SK-N-SH (cell line): ENCODE measurements around the gene STRA8. TPM values are rescaled to one million over a fixed set of nuclear protein-coding genes. Genes with fewer than 3 reads are reported as not detected.

Source experiments
- CTCF ChIA-PET: fragments of 300-600, 350-600 bp; formaldehyde crosslinking; extraction: SDS; loops from one replicate; lab custom pipeline; 2021; lab: Yijun Ruan, JAX
- POLR2A ChIA-PET: fragments of 350-600 bp; sonication (Branson Sonifier 250); formaldehyde crosslinking; extraction: SDS; loops from one replicate; lab custom pipeline; 2020; ENCODE audit warnings: antibody characterized with exemption, inconsistent platforms; lab: Yijun Ruan, JAX
- DNase-seq: peaks from one replicate; pipeline ENCODE4 v3.0.0; 2012
- H2AFZ ChIP-seq: fragments of 200-600 bp; sonication (generic); 2 replicates; pipeline ENCODE4 v1.8.1; 2016; ENCODE audit warnings: antibody characterized with exemption, mild to moderate bottlenecking, low read depth
- H3F3A ChIP-seq: fragments of 200-600 bp; sonication (generic); replicated peaks from 2 replicates; pipeline ENCODE3; 2016; ENCODE audit warnings: antibody characterized with exemption, mild to moderate bottlenecking; ENCODE audit not compliant: insufficient read depth
- H3K27ac ChIP-seq, 2 experiments: fragments of 200-500 bp in 1 of 2; fragments of 200-600 bp in 1 of 2; sonication (Bioruptor generic) in 1 of 2; sonication (generic), shearing (Covaris generic) in 1 of 2; 2 replicates each; pipeline versions ENCODE4 v1.5.1 to v1.6.1; 2014 to 2016; ENCODE audit warnings: low read depth in 2 of 2, inconsistent platforms in 1 of 2, low read length in 1 of 2, mild to moderate bottlenecking in 1 of 2, mixed read lengths in 1 of 2
- H3K27me3 ChIP-seq: fragments of 200-600 bp; sonication (generic), shearing (Covaris generic); 2 replicates; pipeline ENCODE4 v1.6.1; 2016; ENCODE audit warnings: mixed run types; ENCODE audit not compliant: insufficient read depth
- H3K36me3 ChIP-seq, 2 experiments: fragments of 200-500 bp in 1 of 2; fragments of 200-600 bp in 1 of 2; sonication (Bioruptor generic) in 1 of 2; sonication (generic) in 1 of 2; replicated peaks in 1 of 2; 2 replicates each; pipeline versions ENCODE3 to v1.5.1; 2014 to 2016; ENCODE audit warnings: low read length in 1 of 2, mild to moderate bottlenecking in 1 of 2; ENCODE audit not compliant: insufficient read depth in 2 of 2, control insufficient read depth in 1 of 2
- H3K4me1 ChIP-seq, 2 experiments: fragments of 200-500 bp in 1 of 2; fragments of 200-600 bp in 1 of 2; sonication (Bioruptor generic) in 1 of 2; sonication (generic), shearing (Covaris generic) in 1 of 2; 2 replicates each; pipeline versions ENCODE4 v1.5.1 to v1.6.1; 2014 to 2016; ENCODE audit warnings: low read depth in 1 of 2, low read length in 1 of 2, mixed run types in 1 of 2; ENCODE audit not compliant: insufficient read depth in 2 of 2, control insufficient read depth in 1 of 2
- H3K4me2 ChIP-seq: fragments of 200-600 bp; sonication (generic), shearing (Covaris generic); 2 replicates; pipeline ENCODE4 v1.6.1; 2017; ENCODE audit warnings: mixed run types
- H3K4me3 ChIP-seq, 2 experiments: fragments of 200-500 bp in 1 of 2; fragments of 200-600 bp in 1 of 2; sonication (Bioruptor generic) in 1 of 2; sonication (generic), shearing (Covaris generic) in 1 of 2; 2 replicates each; pipeline versions ENCODE4 v1.5.1 to v1.8.1; 2014 to 2016; ENCODE audit warnings: low read depth in 2 of 2, inconsistent platforms in 1 of 2, low read length in 1 of 2, mild to moderate bottlenecking in 1 of 2, mixed read lengths in 1 of 2, moderate library complexity in 1 of 2
- H3K79me2 ChIP-seq: fragments of 200-600 bp; sonication (generic); 2 replicates; pipeline ENCODE4 v1.8.1; 2017; ENCODE audit warnings: mild to moderate bottlenecking; ENCODE audit not compliant: insufficient read depth
- H3K9ac ChIP-seq: fragments of 200-600 bp; sonication (generic); 2 replicates; pipeline ENCODE4 v1.6.1; 2017; ENCODE audit warnings: mixed run types
- H3K9me2 ChIP-seq: fragments of 200-600 bp; sonication (generic); 2 replicates; pipeline ENCODE4 v1.6.1; 2017; ENCODE audit warnings: mixed run types
- H3K9me3 ChIP-seq: fragments of 200-600 bp; sonication (generic); 2 replicates; pipeline ENCODE4 v1.6.1; 2017; ENCODE audit warnings: mixed run types, mild to moderate bottlenecking, moderate library complexity
- H4K20me1 ChIP-seq: fragments of 200-600 bp; sonication (generic); 2 replicates; pipeline ENCODE4 v1.6.1; 2017; ENCODE audit warnings: mild to moderate bottlenecking, mixed run types; ENCODE audit not compliant: insufficient read depth
- EP300 ChIP-seq, 2 experiments: IDR thresholded peaks; 2 replicates each; pipeline versions ENCODE4 v1.4.0 to v1.6.1; 2012; ENCODE audit warnings: borderline replicate concordance in 1 of 2, low read depth in 1 of 2, low read length in 1 of 2
- EZH2phosphoT487 ChIP-seq: fragments of 200-600 bp; sonication (generic); IDR thresholded peaks from 2 replicates; pipeline ENCODE4 v1.6.1; 2017; ENCODE audit warnings: low read depth, mixed run types, mild to moderate bottlenecking, antibody characterized with exemption, moderate library complexity, borderline replicate concordance
- FOSL2 ChIP-seq: IDR thresholded peaks from 2 replicates; pipeline ENCODE4 v1.4.0; 2012; ENCODE audit warnings: low read depth, mild to moderate bottlenecking, moderate library complexity, borderline replicate concordance
- FOXJ3 ChIP-seq: sonication (generic); formaldehyde crosslinking; IDR thresholded peaks from 2 replicates; pipeline ENCODE4 v1.5.1; 2020; ENCODE audit warnings: mild to moderate bottlenecking, missing genetic modification reagents
- FOXM1 ChIP-seq: IDR thresholded peaks from 2 replicates; pipeline ENCODE4 v1.4.0; 2012; ENCODE audit warnings: low read depth, mild to moderate bottlenecking
- GABPA ChIP-seq: IDR thresholded peaks from 2 replicates; pipeline ENCODE4 v1.4.0; 2012; ENCODE audit warnings: low read depth, mild to moderate bottlenecking
- MAX ChIP-seq: IDR thresholded peaks from 2 replicates; pipeline ENCODE4 v1.4.0; 2012; ENCODE audit warnings: low read depth
- MEF2A ChIP-seq: IDR thresholded peaks from 2 replicates; pipeline ENCODE4 v1.4.0; 2012; ENCODE audit warnings: low read depth, borderline replicate concordance
- NFIC ChIP-seq: IDR thresholded peaks from 2 replicates; pipeline ENCODE4 v1.4.0; 2012; ENCODE audit warnings: borderline replicate concordance
- PBX3 ChIP-seq: IDR thresholded peaks from 2 replicates; pipeline ENCODE4; 2012
- POLR2AphosphoS5 ChIP-seq: IDR thresholded peaks from 2 replicates; pipeline ENCODE4 v1.6.1; 2012; ENCODE audit warnings: low read depth, low read length
- RCOR1 ChIP-seq: fragments of 150-350 bp; IDR thresholded peaks from 2 replicates; pipeline ENCODE4 v1.6.1; 2017; ENCODE audit warnings: antibody characterized with exemption, low read length
- REST ChIP-seq: IDR thresholded peaks from 2 replicates; pipeline ENCODE4 v1.6.1; 2012; ENCODE audit warnings: mild to moderate bottlenecking, low read depth, low read length, moderate library complexity
- SIN3A ChIP-seq: IDR thresholded peaks from 2 replicates; pipeline ENCODE4 v1.6.1; 2012; ENCODE audit warnings: low read depth, mild to moderate bottlenecking, low read length, moderate library complexity, borderline replicate concordance
- SMC3 ChIP-seq: IDR thresholded peaks from 2 replicates; pipeline ENCODE4 v1.6.1; 2012; ENCODE audit warnings: low read depth, low read length, improper control_type of control experiment
- TAF1 ChIP-seq: IDR thresholded peaks from 2 replicates; pipeline ENCODE4 v1.6.1; 2012; ENCODE audit warnings: low read depth, mild to moderate bottlenecking, low read length, moderate library complexity, borderline replicate concordance
- TCF12 ChIP-seq: IDR thresholded peaks from 2 replicates; pipeline ENCODE4 v1.4.0; 2012
- USF1 ChIP-seq: IDR thresholded peaks from 2 replicates; pipeline ENCODE4 v1.4.0; 2012; ENCODE audit warnings: low read depth, borderline replicate concordance
- YY1 ChIP-seq: IDR thresholded peaks from 2 replicates; pipeline ENCODE4 v1.4.0; 2012; ENCODE audit warnings: low read depth, mild to moderate bottlenecking
- WGBS: methylation state at CpG from one replicate; pipeline ENCODE4 v1.1.6; 2017; ENCODE audit warnings: low lambda C conversion rate; 5-methylcytosine and 5-hydroxymethylcytosine counted together
- polyA plus RNA-seq, 3 experiments: library from polyadenylated mRNA; depleted of rRNA; stranded (reverse); fragments of >200 nt; gene quantifications; 2 replicates each; pipeline ENCODE4 v1.2.3, GENCODE V29; 2012
- TF ChIP-seq, protein P1 (sequence below): fragments of 150-350 bp; IDR thresholded peaks from 2 replicates; pipeline ENCODE4 v1.6.1; 2016; ENCODE audit warnings: mild to moderate bottlenecking, low read depth, low read length
- TF ChIP-seq, protein P2 (sequence below): fragments of 200-600 bp; sonication (generic); IDR thresholded peaks from 2 replicates; pipeline ENCODE4 v1.6.1; 2017; ENCODE audit warnings: antibody characterized with exemption, mild to moderate bottlenecking, moderate library complexity

STRA8 gene
- polyA plus RNA-seq, 1 of the 3 experiments (the other 2 are of a cell fraction): not detected

DNA sequence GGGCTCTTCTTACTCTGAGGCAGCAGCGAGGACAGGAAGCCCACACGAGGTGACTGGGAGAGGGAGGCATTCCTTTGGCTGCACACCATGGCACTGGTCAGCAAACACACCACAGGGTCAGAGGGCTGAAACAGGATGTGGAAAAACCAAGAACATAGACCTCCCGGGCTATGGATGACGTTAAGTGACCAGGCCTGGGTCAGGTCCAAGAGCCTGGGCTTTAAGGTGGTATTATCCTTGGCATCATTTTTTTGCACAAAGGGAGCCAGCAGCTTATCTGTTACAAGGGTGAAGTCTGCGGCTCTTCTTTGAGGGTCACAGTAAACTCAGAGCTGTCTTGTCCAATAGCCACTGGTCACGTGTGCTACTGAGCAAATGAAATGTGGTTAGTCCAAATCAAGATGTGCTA is 29.3 kb upstream of the STRA8 start:
- Histone ChIP-seq H3K27ac (no peak overlapping the region), H3K79me2 (no peaks in the 10 kb centered on the region), H3K4me3 (no peak overlapping the region), H3K4me1 (peaks cover 0 to 13% of the 10 kb centered on the region in 2 experiments; a peak in 2 of 4 replicates), H3K9ac (no peak overlapping the region), H2AFZ (no peak overlapping the region)
- WGBS: 92% methylated on average over 6 of the region's 6 CpGs
- TF ChIP-seq NFIC (no peak), MAX (no peak), EZH2phosphoT487 (no peak), RCOR1 (no peak), FOXJ3 (no peak), PBX3 (no peak), SMC3 (no peak), POLR2AphosphoS5 (no peak), FOSL2 (no peak), GABPA (no peak), USF1 (no peak), TAF1 (no peak), TCF12 (no peak)
- TF ChIP-seq, protein P1, sequence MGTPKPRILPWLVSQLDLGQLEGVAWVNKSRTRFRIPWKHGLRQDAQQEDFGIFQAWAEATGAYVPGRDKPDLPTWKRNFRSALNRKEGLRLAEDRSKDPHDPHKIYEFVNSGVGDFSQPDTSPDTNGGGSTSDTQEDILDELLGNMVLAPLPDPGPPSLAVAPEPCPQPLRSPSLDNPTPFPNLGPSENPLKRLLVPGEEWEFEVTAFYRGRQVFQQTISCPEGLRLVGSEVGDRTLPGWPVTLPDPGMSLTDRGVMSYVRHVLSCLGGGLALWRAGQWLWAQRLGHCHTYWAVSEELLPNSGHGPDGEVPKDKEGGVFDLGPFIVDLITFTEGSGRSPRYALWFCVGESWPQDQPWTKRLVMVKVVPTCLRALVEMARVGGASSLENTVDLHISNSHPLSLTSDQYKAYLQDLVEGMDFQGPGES: no peak
- TF ChIP-seq, all 33 proteins: peak for 0
- ChIA-PET POLR2A (no interaction called here), CTCF (interaction anchor here (0.8 to 1.3 kb wide), 3 partner anchors 11 to 35 kb away, joined by 3 to 4 read pairs (median 3); partner anchors contain the start of gene CYREN)
- H3K4me2 ChIP-seq: no peak overlapping the region
- no peaks in the 10 kb centered on the region for H3K9me2 ChIP-seq
- no peak for DNase-seq
- no peaks in the 10 kb centered on the region for H4K20me1 ChIP-seq
- no peaks in the 10 kb centered on the region for H3K27me3 ChIP-seq
- H3K9me3 ChIP-seq: no peaks in the 10 kb centered on the region
- no peaks in the 10 kb centered on the region for H3F3A ChIP-seq
- H3K36me3 ChIP-seq: peaks cover 4 to 38% of the 10 kb centered on the region in 2 experiments

DNA sequence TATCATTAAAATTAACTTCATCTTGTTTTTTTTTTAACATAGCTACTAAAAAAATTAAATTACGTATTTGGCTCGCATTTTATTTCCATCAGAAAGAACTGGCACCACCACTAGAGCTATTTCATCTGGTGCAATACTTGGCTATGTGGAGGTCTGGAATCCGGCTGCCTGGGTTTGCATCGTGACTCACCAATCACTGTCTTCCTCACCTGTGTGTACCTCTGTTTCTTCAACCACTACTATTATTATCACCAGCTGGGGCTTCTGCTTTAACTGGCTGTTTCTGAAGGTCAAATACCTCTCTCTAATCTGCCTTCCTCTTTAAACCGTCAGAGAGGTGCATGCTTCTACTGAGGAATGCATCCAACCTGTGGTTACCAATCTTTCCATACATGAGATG is 28.8 kb upstream of the STRA8 start:
- 89% methylated on average over 5 of the region's 5 CpGs for WGBS
- Histone ChIP-seq H3K79me2 (no peaks in the 10 kb centered on the region), H4K20me1 (no peaks in the 10 kb centered on the region), H3K27me3 (no peaks in the 10 kb centered on the region), H3K4me1 (peaks cover 0 to 13% of the 10 kb centered on the region in 2 experiments; a peak in 2 of 4 replicates), H3K9me3 (no peaks in the 10 kb centered on the region), H3K36me3 (peaks cover 4 to 33% of the 10 kb centered on the region in 2 experiments), H3K27ac (no peak overlapping the region), H3K9ac (no peak overlapping the region), H3K4me3 (no peak overlapping the region), H3F3A (no peaks in the 10 kb centered on the region), H3K4me2 (no peak overlapping the region), H2AFZ (no peak overlapping the region), H3K9me2 (no peaks in the 10 kb centered on the region)
- CTCF ChIA-PET: interaction anchor here (1.0 to 1.3 kb wide), 3 partner anchors 11 to 34 kb away, joined by 3 to 4 read pairs (median 3); partner anchors contain the start of gene CYREN
- POLR2A ChIA-PET: no interaction called here
- TF ChIP-seq REST: no peak
- no peak for TF ChIP-seq MEF2A
- no peak for TF ChIP-seq YY1
- TF ChIP-seq SIN3A: no peak
- TF ChIP-seq, protein P2, sequence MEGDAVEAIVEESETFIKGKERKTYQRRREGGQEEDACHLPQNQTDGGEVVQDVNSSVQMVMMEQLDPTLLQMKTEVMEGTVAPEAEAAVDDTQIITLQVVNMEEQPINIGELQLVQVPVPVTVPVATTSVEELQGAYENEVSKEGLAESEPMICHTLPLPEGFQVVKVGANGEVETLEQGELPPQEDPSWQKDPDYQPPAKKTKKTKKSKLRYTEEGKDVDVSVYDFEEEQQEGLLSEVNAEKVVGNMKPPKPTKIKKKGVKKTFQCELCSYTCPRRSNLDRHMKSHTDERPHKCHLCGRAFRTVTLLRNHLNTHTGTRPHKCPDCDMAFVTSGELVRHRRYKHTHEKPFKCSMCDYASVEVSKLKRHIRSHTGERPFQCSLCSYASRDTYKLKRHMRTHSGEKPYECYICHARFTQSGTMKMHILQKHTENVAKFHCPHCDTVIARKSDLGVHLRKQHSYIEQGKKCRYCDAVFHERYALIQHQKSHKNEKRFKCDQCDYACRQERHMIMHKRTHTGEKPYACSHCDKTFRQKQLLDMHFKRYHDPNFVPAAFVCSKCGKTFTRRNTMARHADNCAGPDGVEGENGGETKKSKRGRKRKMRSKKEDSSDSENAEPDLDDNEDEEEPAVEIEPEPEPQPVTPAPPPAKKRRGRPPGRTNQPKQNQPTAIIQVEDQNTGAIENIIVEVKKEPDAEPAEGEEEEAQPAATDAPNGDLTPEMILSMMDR: no peak
- no peak for TF ChIP-seq EP300 (IDR thresholded peaks at IDR 0.05; ENCODE audit: borderline replicate concordance in 1 of 2, low read depth in 1 of 2, low read length in 1 of 2)
- TF ChIP-seq FOXM1: no peak
- no peak for DNase-seq
